ENCODE measurements around the gene SRXN1. TPM values are rescaled to one million over a fixed set of nuclear protein-coding genes. Genes with fewer than 3 reads are reported as not detected.

Gene SRXN1
- total RNA-seq, 1 donor from 2014 or later, result 47.6 TPM

DNA sequence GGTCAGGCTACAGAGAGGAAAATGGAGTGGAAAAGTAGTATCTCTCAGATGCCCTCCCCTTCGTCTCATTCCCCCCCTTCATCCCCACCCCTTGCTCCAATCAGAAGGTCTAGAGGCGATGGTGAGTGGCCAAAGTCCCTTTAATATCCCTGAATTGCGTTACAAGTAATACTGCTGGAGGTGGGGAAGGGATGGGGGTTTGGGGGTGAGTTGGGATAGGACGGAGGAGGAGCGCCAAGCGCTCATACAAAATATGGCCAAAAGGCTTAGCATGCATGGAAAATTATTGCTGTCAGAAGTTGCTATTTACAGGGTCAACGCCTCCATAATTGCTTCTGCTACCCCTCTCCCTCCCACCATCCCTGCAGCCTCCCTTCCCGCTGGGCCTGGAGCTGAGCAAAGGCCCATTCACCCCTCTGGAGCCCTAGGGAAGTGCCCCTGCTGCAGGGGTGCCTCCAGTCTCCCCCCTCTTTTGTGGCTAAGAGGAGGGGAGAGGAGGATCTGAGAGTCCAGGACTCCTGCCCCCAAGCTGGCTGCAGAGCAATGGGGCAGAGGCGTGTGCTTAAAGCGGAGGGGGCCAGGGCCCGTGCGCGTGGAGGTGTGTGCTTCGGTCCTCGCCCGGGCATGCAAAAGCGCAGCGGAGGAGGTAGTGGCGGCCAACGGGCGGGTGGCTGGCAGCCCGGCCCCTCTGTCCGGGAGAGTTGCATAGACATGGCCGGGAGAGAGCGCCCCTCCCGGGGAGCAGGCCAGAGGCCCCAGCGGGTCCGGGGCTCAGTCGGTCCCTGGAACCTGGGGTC lies 8.7 kb upstream of the SRXN1 start:
- no peak for ATAC-seq (ENCODE audit: poor library complexity)

DNA sequence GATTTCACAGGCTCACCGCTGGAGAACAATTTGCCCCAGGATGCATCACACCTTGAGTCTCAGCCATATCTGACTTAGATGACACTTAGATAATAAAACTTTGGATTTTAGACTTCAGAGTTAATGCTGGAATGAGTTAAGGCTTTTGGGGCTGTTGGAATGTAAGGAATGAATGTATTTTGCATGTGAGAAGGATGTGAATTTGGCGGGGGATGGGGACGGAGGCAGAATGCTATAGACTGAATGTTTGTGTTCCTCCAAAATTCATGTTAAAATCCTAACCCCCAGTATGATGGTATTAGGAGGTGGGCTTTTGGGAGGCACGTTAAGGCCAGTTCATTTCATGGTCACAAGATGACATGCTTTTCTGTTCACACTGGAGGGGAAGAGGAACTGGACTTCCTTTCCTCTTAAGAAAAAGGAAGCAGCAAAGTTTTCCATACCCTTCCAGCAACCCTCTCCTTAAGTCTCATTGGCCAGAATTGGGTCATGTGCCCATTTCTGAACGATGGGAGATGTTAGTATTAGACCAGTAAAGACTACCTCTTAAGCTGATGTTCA lies 5.8 kb upstream of the SRXN1 start:
- intact Hi-C loops (cut with DNase I), result no loop called here
- no peak for DNase-seq
- no peak for ATAC-seq (ENCODE audit: poor library complexity)

More for the DNA sequence above, 8.7 kb upstream of the SRXN1 start:
- intact Hi-C loops (cut with DNase I), result no loop called here
- DNase-seq, result peak; percentile 39

- DNase-seq (no peak), ATAC-seq (ENCODE audit: poor library complexity) (no peak)
- intact Hi-C loops (cut with DNase I), result no loop called here
Measured at GRCh38 chr20:658202-658601, 5.2 kb upstream of the SRXN1 start.

DNA sequence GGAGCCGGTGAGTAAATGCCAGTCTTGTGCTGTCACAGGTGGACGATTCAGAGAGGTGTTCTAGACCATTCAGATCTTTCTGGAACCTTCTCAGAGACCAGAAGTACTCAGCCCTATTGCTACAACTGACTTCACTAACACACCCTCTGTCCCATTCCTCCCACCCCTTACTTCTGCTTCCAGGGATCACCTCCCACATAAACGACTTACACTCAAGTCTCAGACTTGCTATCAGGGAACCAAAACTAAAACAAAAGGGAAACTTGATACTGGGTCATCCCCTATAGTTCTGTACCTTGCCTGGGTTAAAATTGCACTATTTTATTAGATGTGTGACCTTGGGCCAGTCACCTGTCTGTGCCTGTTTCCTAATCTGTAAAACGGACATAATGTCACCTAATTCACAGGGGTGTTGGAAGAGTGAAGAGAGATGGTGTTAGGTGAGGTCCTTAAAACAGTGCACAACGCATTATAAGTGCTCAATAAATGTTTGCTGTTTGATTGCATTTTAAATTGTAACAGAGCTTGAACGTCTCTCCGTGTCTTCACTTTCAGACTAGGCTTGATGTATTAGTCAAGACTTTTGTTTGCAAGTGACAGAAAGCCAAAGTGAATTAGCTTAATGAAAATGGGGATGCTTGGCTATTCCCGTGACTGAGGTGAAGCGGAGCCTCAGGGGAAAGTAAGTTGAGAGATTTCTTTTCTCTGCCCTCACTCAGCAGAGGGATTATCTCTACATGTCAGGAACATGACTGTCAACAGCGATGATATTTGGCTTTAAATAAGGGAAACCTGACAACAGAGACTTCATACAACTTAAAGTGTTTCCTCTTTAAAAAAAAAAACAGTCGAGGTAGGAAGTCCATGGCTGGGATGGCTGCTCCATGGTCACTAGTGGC lies 3.0 kb upstream of the SRXN1 start:
- ATAC-seq (ENCODE audit: poor library complexity) (no peak), DNase-seq (no peak)
- intact Hi-C loops (cut with DNase I), result no loop called here

- DNase-seq (no peak), ATAC-seq (ENCODE audit: poor library complexity) (no peak)
- intact Hi-C loops (cut with DNase I), result loop anchor here (5.0 kb wide), 1 partner anchor 73 kb away; no protein-coding TSS in a partner anchor
Measured at GRCh38 chr20:654417-654750, 1.4 kb upstream of the SRXN1 start.

DNA sequence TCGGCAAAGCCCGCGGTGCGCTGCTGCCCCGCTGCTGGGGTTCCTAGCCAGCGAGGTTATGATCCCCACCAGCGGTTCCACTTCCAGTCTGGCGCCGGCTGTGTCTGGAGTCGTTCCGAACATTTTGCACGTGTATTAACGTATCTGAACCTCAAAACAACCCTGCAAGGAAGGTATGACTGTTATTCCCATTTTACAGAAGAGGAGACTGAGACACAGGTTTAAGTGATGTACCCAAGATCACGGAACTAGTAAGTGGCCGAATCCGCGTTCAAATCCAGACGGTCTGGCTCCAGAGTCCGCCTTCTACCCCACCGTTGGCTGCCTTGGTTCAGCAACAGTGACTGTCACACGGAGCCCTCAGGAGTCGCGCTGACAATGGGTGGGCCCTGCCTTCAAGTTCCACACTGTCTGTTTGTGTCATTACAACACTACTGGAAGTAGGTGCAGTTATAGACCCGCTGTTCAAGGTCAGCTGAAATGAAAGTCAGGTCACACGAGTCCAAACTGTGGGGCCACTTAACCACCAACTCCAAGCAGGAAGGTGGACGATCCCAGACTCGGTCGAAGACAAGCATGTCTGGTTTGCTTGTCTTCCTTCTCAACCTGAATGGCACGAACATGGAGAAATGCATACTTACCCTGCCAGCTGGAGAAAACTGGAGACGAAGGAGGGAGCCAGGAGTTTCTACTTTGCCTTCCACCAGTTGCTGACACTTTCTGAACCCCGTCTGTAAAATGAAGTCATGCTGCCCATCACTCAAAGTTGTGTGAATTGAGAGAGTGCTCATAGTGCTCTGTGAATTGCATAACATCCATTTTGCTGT lies 803 bp upstream of the SRXN1 start:
- ATAC-seq (ENCODE audit: poor library complexity) (peak; percentile 9), DNase-seq (no peak)
- intact Hi-C loops (cut with DNase I), result loop anchor here (5.0 kb wide), 1 partner anchor 73 kb away; no protein-coding TSS in a partner anchor

DNA sequence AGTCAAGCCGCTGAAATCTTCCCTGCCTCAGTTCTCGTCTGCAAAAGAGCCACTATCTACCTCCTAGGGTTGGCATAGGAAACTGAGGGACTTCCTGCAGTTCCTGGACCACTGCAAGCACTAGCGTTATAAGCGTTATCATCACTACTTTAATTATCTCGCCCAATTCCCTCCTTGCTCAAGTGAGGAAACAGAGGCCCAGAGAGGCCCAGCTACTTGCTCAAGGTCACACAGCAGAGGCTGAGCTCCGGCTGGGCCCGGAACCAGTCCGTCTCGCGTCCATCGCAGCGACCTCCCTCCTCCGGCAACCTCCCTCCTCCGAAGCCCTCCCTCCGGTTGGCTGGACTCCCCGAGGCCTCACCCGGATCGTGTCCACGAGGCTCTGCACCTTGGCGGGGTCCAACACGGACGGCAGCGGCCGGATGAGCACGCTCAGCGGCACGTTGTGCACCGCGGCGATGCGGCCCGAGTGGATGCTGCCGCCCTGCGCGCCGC lies 338 bp downstream of the SRXN1 start:
- ATAC-seq (ENCODE audit: poor library complexity), result peak; percentile 3
- intact Hi-C loops (cut with DNase I), result loop anchor here (5.0 kb wide), 1 partner anchor 75 kb away; no protein-coding TSS in a partner anchor
- DNase-seq, result peak; percentile 59

GRCh38 chr20:651713-652614 lies 1.0 kb downstream of the SRXN1 start:
- ATAC-seq (ENCODE audit: poor library complexity) (peak; percentile 24), DNase-seq (peak; percentile 40)
- intact Hi-C loops (cut with DNase I), result loop anchor here (5.0 kb wide), 1 partner anchor 75 kb away; no protein-coding TSS in a partner anchor

GRCh38 chr20:650954-651353 lies 2.0 kb downstream of the SRXN1 start:
- intact Hi-C loops (cut with DNase I), result loop anchor here (5.0 kb wide), 1 partner anchor 76 kb away; no protein-coding TSS in a partner anchor
- no peak for ATAC-seq (ENCODE audit: poor library complexity)
- DNase-seq, result peak; percentile 27

GRCh38 chr20:650281-650680 lies 2.7 kb downstream of the SRXN1 start:
- ATAC-seq (ENCODE audit: poor library complexity) (no peak), DNase-seq (peak; percentile 17)
- intact Hi-C loops (cut with DNase I), result loop anchor here (5.0 kb wide), 1 partner anchor 77 kb away; no protein-coding TSS in a partner anchor

DNA sequence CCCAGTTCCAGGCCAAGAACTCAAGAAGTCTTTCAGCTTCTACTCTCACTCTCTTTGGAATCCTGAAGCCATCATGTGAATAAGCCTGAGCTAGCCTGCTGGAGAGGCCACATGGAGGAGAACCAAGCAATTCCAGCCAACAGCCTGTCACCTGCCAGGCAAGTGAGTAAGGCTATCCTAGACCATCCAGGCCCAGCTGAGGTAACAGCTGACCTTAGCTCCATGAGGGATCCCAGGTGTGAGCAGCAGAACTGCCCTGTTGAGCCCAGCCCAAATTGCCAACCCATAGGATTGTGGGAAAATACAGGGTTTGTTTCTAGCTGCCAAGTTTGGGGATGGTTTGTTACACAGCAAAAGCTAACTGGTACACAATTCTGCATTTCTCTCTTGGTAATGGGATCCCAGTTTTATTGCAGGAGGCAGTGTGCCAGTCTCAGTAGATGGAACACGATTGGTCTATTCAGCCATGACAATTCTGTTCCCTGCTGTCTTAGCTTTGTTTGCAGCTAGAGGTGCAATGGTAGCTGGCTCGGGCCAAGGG lies 5.5 kb downstream of the SRXN1 start:
- ATAC-seq (ENCODE audit: poor library complexity) (no peak), DNase-seq (no peak)
- intact Hi-C loops (cut with DNase I), result loop anchor here (2.0 to 10.0 kb wide), 2 partner anchors 87 to 293 kb away; no protein-coding TSS in a partner anchor

GRCh38 chr20:646868-647233 lies 6.1 kb downstream of the SRXN1 start:
- DNase-seq (no peak), ATAC-seq (ENCODE audit: poor library complexity) (no peak)
- intact Hi-C loops (cut with DNase I), result loop anchor here (2.0 to 10.0 kb wide), 2 partner anchors 86 to 292 kb away; no protein-coding TSS in a partner anchor

DNA sequence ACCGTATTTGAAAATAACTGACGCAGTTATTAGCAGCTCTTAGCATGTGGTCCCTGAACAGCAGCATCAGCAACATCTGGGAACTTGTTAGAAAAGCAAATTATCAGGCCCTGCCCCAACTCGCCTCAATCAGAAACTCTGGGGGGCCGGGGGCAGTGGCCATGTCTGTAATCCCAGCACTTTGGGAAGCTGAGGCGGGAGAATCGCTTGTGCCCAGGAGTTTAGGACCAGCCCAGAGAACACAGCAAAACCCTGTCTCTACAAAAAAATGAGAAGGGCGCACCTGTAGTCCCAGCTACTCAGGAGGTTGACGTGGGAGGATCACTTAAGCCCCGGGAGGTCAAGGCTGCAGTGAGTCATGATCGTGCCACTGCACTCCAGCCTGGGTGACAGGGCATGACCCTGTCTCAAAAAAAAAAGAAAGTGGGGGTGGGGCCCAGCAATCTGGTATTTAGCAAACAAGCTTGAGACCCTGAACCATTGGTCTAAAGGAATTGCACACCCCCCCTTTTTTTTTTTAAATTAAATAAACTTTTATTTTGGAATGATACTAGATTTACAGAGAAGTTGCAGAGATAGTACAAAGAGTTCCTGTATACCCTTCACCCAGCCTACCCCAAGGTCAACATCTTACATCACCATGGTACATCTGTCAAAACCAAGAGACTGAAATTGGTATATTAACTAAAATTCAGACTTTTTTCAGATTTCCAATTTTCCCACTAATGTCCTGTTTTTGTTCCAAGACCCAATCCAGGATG lies 6.7 kb downstream of the SRXN1 start:
- intact Hi-C loops (cut with DNase I), result loop anchor here (2.0 to 10.0 kb wide), 2 partner anchors 85 to 291 kb away; no protein-coding TSS in a partner anchor
- no peak for ATAC-seq (ENCODE audit: poor library complexity)

DNA sequence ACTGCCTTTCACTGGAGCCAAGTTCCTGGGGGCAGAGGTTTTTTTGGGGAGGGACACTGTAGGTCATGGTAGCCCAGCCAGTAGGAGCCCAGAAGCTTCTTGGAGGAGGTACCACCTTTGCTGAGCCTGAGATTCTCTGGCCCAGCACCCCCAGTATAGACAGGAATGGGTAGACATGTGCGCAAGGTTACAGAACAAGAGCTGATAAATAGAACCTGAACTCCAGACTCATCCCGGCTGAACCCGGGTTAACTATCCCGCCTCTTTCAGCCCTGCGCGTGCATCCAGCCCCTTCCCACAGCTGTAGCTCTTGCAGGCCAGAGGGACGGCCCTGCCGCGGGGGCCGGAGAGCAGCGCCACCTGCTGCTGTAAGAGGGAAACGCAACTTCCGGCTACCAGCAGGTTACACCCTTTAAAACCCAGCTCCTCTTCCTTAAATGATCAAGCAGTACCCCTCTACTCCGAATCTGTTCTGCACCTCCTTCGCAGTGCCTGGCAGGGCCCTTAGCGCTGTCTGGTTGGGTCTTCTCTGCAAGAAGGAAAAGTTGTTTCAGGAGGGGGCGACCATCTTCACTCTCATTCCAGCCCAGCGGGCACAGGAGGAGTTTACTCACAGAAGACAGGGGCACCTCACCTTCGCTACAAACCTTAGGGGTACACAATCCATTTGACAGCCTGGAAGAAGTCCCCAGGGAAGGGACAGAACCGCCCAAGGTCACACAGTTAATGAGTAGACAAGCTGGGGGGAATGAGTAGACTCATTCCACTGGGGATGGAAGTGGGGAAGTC lies 7.5 kb downstream of the SRXN1 start:
- peak; percentile 83 for DNase-seq
- ATAC-seq (ENCODE audit: poor library complexity), result peak; percentile 88
- intact Hi-C loops (cut with DNase I), result loop anchor here (2.0 to 10.0 kb wide), 2 partner anchors 85 to 291 kb away; no protein-coding TSS in a partner anchor

More for the DNA sequence above, 6.7 kb downstream of the SRXN1 start:
- DNase-seq, result no peak

GRCh38 chr20:644692-645317 lies 8.2 kb downstream of the SRXN1 start:
- intact Hi-C loops (cut with DNase I), result loop anchor here (10.0 kb wide), 1 partner anchor 290 kb away; no protein-coding TSS in a partner anchor
- no peak for ATAC-seq (ENCODE audit: poor library complexity)
- DNase-seq, result no peak
